Endothelial cell of umbilical vein (primary cell): ENCODE measurements around the gene DHX35.

Source experiments
- CTCF ChIP-seq, 2 donors: IDR thresholded peaks; 1 replicate in 1 of 2; 2 replicates in 1 of 2; pipeline ENCODE4 v1.5.1; 2011; ENCODE audit warnings: low read length in 2 of 2, mild to moderate bottlenecking in 2 of 2, moderate library complexity in 2 of 2, control low read depth in 1 of 2, inconsistent platforms in 1 of 2, low read depth in 1 of 2; ENCODE audit not compliant: insufficient read depth in 1 of 2; ENCODE audit errors: extremely low read depth in 1 of 2
- EZH2 ChIP-seq: IDR thresholded peaks from 2 replicates; pipeline ENCODE4 v1.6.1; 2012; ENCODE audit warnings: borderline replicate concordance, low read depth, mild to moderate bottlenecking, moderate library complexity, low read length, inconsistent platforms; ENCODE audit not compliant: severe bottlenecking
- MYC ChIP-seq: IDR thresholded peaks from one replicate; pipeline ENCODE4 v1.6.1; 2011; ENCODE audit warnings: mild to moderate bottlenecking, low read depth, low read length
- POLR2A ChIP-seq: IDR thresholded peaks from 2 replicates; pipeline ENCODE4 v1.6.1; 2012; ENCODE audit warnings: low read depth, mild to moderate bottlenecking, control low read depth, low read length

GRCh38 chr20:38937978-38938473, 24.1 kb upstream of the DHX35 start:
- TF ChIP-seq MYC: no peak
- TF ChIP-seq CTCF (IDR thresholded peaks at IDR 0.05; ENCODE audit: extremely low read depth in 1 of 2, insufficient read depth in 1 of 2, low read depth in 1 of 2, low read length in 2 of 2): no peak
- no peak for TF ChIP-seq EZH2
- no peak for TF ChIP-seq POLR2A
